ENCODE data around the gene LRP5.

LRP5 gene

GRCh38 chr11:68372625-68373024, 60.2 kb downstream of the LRP5 start:
- no peak for DNase-seq

GRCh38 chr11:68373189-68373814, 60.9 kb downstream of the LRP5 start:
- no peak for DNase-seq

GRCh38 chr11:68373815-68374501, 61.6 kb downstream of the LRP5 start:
- no peak for DNase-seq

- no peak for DNase-seq
These were observed 62.1 kb downstream of the LRP5 start for GRCh38 chr11:68374531-68374930.

GRCh38 chr11:68375337-68375736, 62.9 kb downstream of the LRP5 start:
- no peak for DNase-seq

GRCh38 chr11:68375766-68376165, 63.4 kb downstream of the LRP5 start:
- DNase-seq, result no peak

- no peak for DNase-seq
These were observed 65.0 kb downstream of the LRP5 start for GRCh38 chr11:68377389-68377795.

GRCh38 chr11:68379206-68379605, 66.8 kb downstream of the LRP5 start:
- DNase-seq, result no peak

- DNase-seq, result no peak
These were observed 68.6 kb downstream of the LRP5 start for GRCh38 chr11:68380786-68381622.

GRCh38 chr11:68381716-68382115, 69.3 kb downstream of the LRP5 start:
- no peak for DNase-seq

GRCh38 chr11:68382358-68382998, 70.1 kb downstream of the LRP5 start:
- no peak for DNase-seq

GRCh38 chr11:68383976-68384501, 71.6 kb downstream of the LRP5 start:
- no peak for DNase-seq

- no peak for DNase-seq
These were observed 72.2 kb downstream of the LRP5 start for GRCh38 chr11:68384530-68385081.

GRCh38 chr11:68385128-68385527, 72.7 kb downstream of the LRP5 start:
- no peak for DNase-seq

- DNase-seq, result no peak
These were observed 74.1 kb downstream of the LRP5 start for GRCh38 chr11:68386331-68386978.

GRCh38 chr11:68387840-68388239, 75.4 kb downstream of the LRP5 start:
- DNase-seq, result no peak

- DNase-seq, result no peak
These were observed 76.3 kb downstream of the LRP5 start for GRCh38 chr11:68388595-68389198.

GRCh38 chr11:68390315-68390714, 77.9 kb downstream of the LRP5 start:
- no peak for DNase-seq

GRCh38 chr11:68392822-68393221, 80.4 kb downstream of the LRP5 start:
- DNase-seq, result no peak

GRCh38 chr11:68396516-68396915, 84.1 kb downstream of the LRP5 start:
- DNase-seq, result no peak

- DNase-seq, result no peak
These were observed 84.9 kb downstream of the LRP5 start for GRCh38 chr11:68397256-68397655.

All from NCI-H2107 (cell line).